Activated CD8-positive, alpha-beta memory T cell treated with anti-CD3 and anti-CD28 coated beads, Interleukin-2, amount 50 U/mL, for 24 hours (primary cell): Measurements from ENCODE around the gene PC.

Experiments used
- DNase-seq: peaks from one replicate; pipeline ENCODE4 v3.0.0-alpha.2; 2020; ENCODE audit errors: extremely low read depth

Gene PC

GRCh38 chr11:66867425-66868040 lies 90.7 kb downstream of the PC start:
- no peak for DNase-seq

- no peak for DNase-seq
These were observed 91.6 kb downstream of the PC start for GRCh38 chr11:66866511-66866986.

DNA sequence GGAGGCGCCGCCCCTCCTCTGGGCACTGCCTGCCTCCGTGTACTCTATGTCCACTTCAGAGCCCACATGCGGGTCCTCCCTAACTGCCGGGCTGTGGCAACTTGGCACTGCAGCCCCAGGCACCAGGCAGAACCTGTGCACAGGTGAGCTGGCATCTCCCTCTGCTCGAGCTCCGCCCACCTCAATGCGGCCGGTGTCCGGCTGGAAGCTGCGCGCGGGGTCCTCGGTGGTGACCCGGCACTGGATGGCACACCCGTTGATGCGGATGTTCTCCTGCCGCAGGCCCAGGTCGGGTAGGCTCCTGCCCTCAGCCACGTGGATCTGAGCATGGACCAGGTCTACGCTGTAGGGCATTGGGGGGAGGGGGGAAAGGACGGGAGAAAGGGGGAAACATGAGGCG lies 92.2 kb downstream of the PC start:
- no peak for DNase-seq

DNA sequence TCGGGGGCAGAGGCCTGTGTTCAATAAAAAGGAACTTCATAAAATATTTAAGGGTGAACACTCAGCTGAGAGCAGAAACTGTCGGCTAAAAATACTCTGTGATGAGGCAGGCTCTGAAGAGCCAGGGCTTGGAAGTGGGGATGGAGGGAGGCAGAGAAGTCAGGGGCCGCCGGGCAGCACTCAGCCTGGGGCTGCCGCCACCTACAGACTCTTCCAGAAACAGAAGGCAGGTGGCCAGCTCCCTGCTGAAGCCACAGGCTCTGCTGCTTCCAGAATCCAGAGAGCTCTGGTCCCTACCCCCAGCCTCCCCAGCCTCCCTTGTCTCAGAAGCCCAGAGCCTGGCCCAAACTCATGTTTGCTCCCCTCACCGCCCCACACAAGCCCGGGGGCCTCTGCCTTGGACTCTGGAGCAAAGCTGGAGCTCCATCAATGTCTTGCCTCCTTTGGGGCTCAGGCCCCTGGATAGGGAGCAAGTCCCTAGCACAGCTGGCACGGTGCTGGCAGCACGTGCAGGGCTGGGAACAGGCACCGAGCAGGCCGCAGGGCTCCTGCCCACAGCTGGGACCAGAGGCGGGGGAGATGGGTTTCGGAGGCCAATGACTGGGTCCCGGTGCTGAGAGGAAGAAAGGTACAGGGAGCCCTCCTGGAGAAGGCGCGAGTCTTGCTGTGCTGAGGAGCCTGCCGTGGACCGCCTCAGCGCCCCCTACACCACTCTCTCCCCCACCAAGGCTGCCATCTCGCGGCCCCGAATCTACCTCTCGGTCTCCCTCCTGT lies 93.1 kb downstream of the PC start:
- DNase-seq = no peak

- no peak for DNase-seq
These were observed 93.8 kb downstream of the PC start for GRCh38 chr11:66864172-66864901.

DNA sequence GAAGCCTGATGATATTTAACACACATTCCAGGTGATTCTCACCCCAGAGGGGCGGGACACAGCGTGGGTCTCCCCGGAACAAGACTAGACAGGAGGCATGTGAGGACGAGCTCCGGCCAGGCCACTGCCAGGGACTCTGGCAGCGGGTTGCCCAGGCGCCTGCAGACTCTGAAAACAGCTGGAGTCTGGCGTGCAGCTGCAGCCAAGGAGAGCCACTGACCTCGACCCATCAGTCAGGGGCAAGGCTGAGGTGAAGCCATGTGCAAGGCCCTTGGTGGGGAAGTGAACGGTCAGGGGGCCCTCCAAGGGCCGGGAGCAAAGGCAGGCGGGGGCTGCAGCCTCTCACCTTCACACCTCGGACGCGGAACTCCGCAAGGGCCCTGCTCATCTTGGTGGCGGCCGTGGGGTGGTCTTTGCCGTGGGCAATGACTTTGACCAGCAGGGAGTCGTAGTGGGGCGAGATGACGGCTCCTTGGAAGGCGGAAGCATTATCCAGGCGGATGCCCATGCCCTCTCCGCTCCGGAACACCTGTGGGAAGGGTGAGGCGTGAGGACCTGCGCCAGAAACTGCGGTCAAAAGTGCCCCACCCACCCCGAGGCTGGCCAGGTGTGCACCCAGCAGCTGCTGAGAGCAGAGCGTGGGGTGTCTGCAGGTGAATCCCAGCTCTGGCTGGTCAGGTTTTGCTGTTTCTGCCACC lies 94.6 kb downstream of the PC start:
- no peak for DNase-seq

- no peak for DNase-seq
These were observed 95.6 kb downstream of the PC start for GRCh38 chr11:66862559-66863037.

- DNase-seq = no peak
These were observed 96.2 kb downstream of the PC start for GRCh38 chr11:66861774-66862558.

DNA sequence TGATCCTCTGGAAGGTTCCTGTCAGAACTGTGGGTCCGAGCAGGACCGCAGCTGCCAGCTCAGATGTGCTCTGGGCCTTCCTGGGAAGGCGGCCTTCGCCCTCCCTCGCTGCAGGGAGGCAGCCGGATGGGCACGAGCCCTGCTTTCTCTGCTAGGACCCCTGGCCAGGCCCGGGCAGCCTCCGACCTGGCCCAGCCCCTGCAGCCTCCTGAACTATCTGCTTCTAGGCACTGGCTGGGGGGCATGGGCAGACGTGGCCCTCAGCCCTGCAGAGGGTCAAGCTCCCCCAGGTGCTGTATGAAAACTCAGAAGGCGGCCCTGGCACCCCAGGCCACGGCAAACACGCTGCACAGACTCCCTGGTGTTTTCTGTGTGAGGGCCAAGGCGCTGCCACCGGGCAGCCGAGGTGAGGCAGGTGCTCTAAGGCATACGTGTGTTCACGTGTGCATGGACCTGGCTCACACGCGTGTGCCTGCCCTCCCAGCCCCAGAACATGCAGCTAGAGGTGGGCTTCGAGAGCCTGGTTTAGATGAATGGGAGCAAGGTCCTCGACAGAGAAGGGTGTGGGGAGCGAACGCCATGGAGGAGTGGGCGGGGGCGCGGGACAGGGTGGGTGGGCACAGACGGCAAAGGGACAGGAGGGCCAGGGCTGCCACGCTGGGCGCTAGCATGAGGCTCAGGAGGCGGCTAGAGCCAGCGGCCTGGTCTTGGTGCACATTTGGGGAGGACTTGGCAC lies 97.0 kb downstream of the PC start:
- DNase-seq = no peak

DNA sequence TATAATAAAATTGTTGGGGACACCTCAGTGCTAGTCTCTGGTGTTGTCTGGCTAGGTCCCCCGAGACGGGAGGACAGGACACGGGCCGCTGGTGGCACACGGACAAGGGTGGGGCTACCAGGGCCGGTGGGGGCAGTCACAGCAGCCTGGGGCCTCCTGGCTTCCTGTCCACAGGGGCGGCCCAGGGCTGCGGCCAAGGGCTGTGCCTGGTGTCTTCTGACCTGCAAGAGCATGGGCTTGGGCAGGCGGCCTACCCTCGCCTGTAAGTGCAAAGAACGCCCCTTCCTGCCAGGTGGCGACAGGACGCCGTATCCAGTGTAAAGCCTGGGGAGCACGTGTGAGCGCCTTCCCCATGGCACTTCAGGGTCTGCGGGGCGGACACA lies 97.7 kb downstream of the PC start:
- no peak for DNase-seq

DNA sequence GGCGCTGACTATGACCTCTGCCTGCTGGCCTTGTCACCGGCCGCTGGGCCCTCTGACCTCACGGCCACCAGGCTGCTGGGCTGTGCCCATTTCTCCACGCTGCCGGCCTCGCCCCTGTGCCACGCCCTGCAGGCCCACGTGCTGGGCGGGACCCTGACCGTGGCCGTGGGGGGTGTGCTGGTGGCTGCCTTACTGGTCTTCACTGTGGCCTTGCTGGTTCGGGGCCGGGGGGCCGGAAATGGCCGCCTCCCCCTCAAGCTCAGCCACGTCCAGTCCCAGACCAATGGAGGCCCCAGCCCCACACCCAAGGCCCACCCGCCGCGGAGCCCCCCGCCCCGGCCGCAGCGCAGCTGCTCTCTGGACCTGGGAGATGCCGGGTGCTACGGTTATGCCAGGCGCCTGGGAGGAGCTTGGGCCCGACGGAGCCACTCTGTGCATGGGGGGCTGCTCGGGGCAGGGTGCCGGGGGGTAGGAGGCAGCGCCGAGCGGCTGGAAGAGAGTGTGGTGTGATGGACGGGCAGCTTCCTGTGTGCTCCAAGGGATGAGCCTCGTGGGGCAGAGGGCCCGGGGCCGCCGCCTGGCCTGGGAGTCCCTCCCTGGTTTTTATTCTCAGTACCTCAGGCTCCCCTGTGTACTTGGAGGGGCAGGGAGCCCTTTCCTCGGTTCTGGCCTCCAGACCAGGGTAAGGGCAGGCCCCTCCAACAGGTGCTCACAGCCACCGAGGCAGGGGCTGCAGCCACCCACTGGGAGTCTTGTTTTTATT lies 98.3 kb downstream of the PC start:
- no peak for DNase-seq

DNA sequence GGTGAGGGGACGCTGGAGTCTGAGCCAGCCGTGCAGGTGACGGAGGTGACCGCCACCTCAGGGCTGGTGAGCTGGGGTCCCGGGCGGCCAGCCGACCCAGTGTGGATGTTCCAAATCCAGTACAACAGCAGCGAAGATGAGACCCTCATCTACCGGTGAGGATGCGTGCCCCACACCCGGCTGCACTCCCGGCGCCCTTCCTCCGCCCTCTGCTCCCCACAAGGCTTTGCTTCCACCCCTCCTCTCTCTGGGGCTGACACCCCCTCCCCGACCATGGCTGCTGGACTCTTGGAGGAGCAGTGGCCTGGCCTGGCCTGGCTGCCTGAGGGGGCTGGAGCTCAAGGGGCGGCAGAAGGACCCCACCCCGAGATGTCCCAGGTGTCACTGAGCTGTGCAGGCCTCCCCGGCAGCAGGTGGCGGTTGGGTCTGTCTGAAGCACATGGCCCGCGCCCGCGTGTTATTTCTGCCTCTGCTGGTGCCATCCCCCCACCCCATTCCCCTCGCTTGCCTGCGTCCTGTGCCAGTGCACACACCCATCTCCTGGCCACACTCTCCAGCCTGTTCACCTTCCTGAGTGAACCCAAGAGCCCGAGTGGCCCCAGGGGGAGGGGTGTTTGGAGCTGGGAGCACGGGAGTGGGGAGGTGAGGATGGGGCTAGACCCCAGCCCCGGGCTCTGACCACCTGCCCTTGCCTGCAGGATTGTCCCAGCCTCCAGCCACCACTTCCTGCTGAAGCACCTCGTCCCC lies 99.1 kb downstream of the PC start:
- DNase-seq = no peak

GRCh38 chr11:66858186-66858938 lies 99.8 kb downstream of the PC start:
- no peak for DNase-seq

GRCh38 chr11:66857927-66858185 lies 100.3 kb downstream of the PC start:
- no peak for DNase-seq

DNA sequence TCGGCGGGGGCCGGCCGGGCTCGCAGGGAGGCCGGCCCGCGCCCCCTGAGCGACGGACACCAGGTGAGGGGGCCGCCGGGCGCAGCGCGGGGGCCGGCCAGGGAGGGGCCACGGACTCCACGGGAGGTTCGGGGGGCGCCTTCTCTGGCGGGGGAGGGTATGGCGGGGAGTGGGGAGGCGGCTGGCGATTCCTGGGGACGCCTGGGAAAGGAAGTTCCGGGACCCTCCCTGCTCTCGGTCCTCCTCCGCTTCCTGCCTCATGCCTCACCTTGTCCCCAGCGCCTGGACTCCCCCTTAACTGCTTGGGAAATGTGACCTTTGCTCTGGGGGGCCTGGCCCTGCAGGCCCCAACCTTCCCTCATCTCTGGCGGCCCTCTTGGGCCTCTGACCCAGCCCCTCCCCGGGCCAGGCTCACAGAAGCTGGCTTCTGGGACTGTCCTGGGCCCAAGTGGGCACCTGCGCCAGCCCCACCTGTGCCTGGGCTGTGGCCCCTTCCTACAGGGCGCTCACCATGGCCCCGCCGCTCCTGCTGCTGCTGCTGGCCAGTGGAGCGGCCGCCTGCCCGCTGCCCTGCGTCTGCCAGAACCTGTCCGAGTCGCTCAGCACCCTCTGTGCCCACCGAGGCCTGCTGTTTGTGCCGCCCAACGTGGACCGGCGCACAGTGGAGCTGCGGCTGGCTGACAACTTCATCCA lies 100.8 kb downstream of the PC start:
- DNase-seq = no peak

- DNase-seq = no peak
These were observed 101.5 kb downstream of the PC start, which contains the start of gene LRFN4 for GRCh38 chr11:66856496-66857233. LRFN4 (plus strand) TSS chr11:66857064; CDS start chr11:66857745, 681 bp downstream.
